ENCODE results near the gene CRNKL1.

CRNKL1 gene

GRCh38 chr20:20036756-20037155 is 15.5 kb downstream of the CRNKL1 start:
- TF ChIP-seq CTCF (IDR thresholded peaks at IDR 0.05; ENCODE audit: borderline replicate concordance, insufficient read depth, low read depth, low read length): no peak
- H3K4me3 ChIP-seq (ENCODE audit: low read depth, low read length): no peak overlapping the region

DNA sequence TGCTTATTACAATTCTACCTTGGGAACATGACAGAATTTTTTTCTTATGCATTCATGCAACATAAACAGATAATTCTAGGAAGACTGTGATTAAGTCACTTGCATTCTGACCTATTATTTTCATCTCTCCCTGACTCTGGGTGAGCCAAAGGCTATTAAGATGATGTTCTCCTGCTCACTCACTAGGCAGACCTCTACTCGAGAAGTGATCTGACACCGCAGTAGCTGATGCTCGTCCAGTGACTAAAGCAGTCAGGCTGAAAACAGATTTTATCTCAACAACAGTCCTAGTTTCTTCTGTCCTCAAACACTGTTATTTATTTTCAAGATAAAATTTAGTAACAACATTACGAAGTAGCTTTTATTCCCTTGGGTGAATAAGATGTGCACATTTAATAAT is 17.8 kb downstream of the CRNKL1 start:
- H3K4me3 ChIP-seq (ENCODE audit: low read depth, low read length): no peak overlapping the region
- no peak for TF ChIP-seq CTCF (IDR thresholded peaks at IDR 0.05; ENCODE audit: borderline replicate concordance, insufficient read depth, low read depth, low read length)

GRCh38 chr20:20031790-20032189 is 20.5 kb downstream of the CRNKL1 start:
- H3K4me3 ChIP-seq (ENCODE audit: low read depth, low read length): no peak overlapping the region
- TF ChIP-seq CTCF (IDR thresholded peaks at IDR 0.05; ENCODE audit: borderline replicate concordance, insufficient read depth, low read depth, low read length): no peak

GRCh38 chr20:20027284-20027683 is 25.0 kb downstream of the CRNKL1 start:
- H3K4me3 ChIP-seq (ENCODE audit: low read depth, low read length): no peak overlapping the region
- TF ChIP-seq CTCF (IDR thresholded peaks at IDR 0.05; ENCODE audit: borderline replicate concordance, insufficient read depth, low read depth, low read length): no peak

DNA sequence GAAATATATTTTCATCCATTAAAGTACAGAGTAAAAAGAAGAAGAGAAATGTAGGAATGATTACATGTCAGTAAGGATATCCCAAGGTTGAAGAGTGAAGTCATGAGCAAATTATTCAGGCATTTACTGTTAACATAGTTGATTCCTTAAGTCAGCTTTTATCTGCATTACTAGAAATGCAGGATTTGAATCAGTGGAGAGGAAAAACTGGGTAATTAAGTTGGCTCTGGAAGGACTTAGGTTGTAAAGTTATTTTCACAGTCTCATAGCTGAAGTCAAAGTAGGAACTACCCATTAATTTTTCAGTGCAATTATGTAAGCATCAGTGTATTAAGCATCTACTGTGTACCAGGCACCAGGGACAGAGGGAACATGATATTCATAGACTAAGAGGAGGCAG is 27.3 kb downstream of the CRNKL1 start:
- no peak for TF ChIP-seq CTCF (IDR thresholded peaks at IDR 0.05; ENCODE audit: borderline replicate concordance, insufficient read depth, low read depth, low read length)
- no peak overlapping the region for H3K4me3 ChIP-seq (ENCODE audit: low read depth, low read length)

- TF ChIP-seq CTCF (IDR thresholded peaks at IDR 0.05; ENCODE audit: borderline replicate concordance, insufficient read depth, low read depth, low read length): no peak
- no peak overlapping the region for H3K4me3 ChIP-seq (ENCODE audit: low read depth, low read length)
These were observed 28.9 kb downstream of the CRNKL1 start for GRCh38 chr20:20023395-20023794.

GRCh38 chr20:20022498-20022897 is 29.8 kb downstream of the CRNKL1 start:
- no peak for TF ChIP-seq CTCF (IDR thresholded peaks at IDR 0.05; ENCODE audit: borderline replicate concordance, insufficient read depth, low read depth, low read length)
- H3K4me3 ChIP-seq (ENCODE audit: low read depth, low read length): no peak overlapping the region

All from GM12875 (cell line).